Gastrocnemius medialis (tissue), 4 donors: ENCODE measurements around the gene SOD3.

ENCODE experiments used
- POLR2A ChIP-seq, 2 donors: fragments of 450-650 bp; IDR thresholded peaks; one replicate each; pipeline ENCODE4 v1.6.1; 2017; ENCODE audit warnings: antibody characterized with exemption in 2 of 2, mild to moderate bottlenecking in 2 of 2, moderate library complexity in 2 of 2
- TF ChIP-seq, protein P1 (sequence below), 5 experiments: fragments of 450-650 bp in 3 of 5; fragments of 200-600 bp in 2 of 5; sonication (generic) in 2 of 5; IDR thresholded peaks in 4 of 5; conservative IDR thresholded peaks in 1 of 5; 1 replicate in 4 of 5; 2 replicates in 1 of 5; pipeline ENCODE4 v1.5.1; 2016 to 2019; ENCODE audit warnings: antibody characterized with exemption in 5 of 5, mild to moderate bottlenecking in 3 of 5, moderate library complexity in 3 of 5

- TF ChIP-seq, protein P1, sequence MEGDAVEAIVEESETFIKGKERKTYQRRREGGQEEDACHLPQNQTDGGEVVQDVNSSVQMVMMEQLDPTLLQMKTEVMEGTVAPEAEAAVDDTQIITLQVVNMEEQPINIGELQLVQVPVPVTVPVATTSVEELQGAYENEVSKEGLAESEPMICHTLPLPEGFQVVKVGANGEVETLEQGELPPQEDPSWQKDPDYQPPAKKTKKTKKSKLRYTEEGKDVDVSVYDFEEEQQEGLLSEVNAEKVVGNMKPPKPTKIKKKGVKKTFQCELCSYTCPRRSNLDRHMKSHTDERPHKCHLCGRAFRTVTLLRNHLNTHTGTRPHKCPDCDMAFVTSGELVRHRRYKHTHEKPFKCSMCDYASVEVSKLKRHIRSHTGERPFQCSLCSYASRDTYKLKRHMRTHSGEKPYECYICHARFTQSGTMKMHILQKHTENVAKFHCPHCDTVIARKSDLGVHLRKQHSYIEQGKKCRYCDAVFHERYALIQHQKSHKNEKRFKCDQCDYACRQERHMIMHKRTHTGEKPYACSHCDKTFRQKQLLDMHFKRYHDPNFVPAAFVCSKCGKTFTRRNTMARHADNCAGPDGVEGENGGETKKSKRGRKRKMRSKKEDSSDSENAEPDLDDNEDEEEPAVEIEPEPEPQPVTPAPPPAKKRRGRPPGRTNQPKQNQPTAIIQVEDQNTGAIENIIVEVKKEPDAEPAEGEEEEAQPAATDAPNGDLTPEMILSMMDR (IDR thresholded peaks at IDR 0.05 in 4 of 5, conservative IDR thresholded peaks at IDR 0.05 in 1 of 5) = no peak
- TF ChIP-seq POLR2A (IDR thresholded peaks at IDR 0.05) = no peak
Measured at GRCh38 chr4:24775750-24776149, 19.6 kb upstream of the SOD3 start.
